Measurements from ENCODE around the gene BUB1B.

- TF ChIP-seq CTCF (conservative IDR thresholded peaks at IDR 0.05) (no peak), ZFX (IDR thresholded peaks at IDR 0.05) (no peak)
These were observed 94.2 kb downstream of the BUB1B start for GRCh38 chr15:40255033-40255432.

All from C4-2B (cell line).